ENCODE measurements around the gene SLC45A1.

- TF ChIP-seq CTCF (IDR thresholded peaks at IDR 0.05) (no peak), POLR2A (IDR thresholded peaks at IDR 0.05) (no peak)
Observed at GRCh38 chr1:8285965-8286364, 31.9 kb upstream of the SLC45A1 start.
